Neural progenitor cell (in vitro differentiated cells): ENCODE measurements around the gene RERE.

Source experiments
- EZH2 ChIP-seq: fragments of 200-600 bp; sonication (generic); IDR thresholded peaks from 2 replicates; pipeline ENCODE4 v1.6.1; 2017; ENCODE audit warnings: antibody characterized with exemption, mild to moderate bottlenecking, moderate library complexity
- EZH2phosphoT487 ChIP-seq: fragments of 200-600 bp; sonication (generic); IDR thresholded peaks from 2 replicates; pipeline ENCODE4 v1.6.1; 2017; ENCODE audit warnings: antibody characterized with exemption
- TF ChIP-seq, protein P1 (sequence below): fragments of 200-600 bp; sonication (generic); IDR thresholded peaks from 2 replicates; pipeline ENCODE4 v1.5.1; 2017; ENCODE audit warnings: antibody characterized with exemption, mild to moderate bottlenecking

DNA sequence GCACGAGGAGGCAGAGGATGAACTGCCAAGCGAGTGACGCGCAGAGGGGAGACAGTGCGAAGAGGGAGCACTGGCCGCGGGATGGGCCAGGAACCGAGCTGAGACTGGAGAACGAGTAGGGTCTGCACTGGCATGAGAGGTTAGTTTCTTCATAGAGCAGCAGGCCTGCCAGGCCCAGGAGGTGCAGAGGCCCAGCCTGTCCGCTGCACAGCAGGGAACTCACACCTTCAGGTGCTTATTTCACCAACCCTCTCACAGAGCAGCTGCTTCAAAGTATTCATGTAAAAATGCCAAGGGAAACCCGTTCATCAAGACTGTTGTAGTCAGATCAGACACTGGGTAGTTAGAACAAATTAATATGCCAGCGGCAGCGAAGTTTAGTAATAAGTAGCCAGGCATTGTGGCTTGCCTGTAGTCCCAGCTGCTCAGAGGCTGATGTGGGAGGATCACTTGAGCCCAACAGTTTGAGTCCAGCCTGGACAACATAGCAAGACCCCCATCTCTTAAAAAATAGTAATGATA, 355.0 kb downstream of the RERE start:
- TF ChIP-seq, protein P1, sequence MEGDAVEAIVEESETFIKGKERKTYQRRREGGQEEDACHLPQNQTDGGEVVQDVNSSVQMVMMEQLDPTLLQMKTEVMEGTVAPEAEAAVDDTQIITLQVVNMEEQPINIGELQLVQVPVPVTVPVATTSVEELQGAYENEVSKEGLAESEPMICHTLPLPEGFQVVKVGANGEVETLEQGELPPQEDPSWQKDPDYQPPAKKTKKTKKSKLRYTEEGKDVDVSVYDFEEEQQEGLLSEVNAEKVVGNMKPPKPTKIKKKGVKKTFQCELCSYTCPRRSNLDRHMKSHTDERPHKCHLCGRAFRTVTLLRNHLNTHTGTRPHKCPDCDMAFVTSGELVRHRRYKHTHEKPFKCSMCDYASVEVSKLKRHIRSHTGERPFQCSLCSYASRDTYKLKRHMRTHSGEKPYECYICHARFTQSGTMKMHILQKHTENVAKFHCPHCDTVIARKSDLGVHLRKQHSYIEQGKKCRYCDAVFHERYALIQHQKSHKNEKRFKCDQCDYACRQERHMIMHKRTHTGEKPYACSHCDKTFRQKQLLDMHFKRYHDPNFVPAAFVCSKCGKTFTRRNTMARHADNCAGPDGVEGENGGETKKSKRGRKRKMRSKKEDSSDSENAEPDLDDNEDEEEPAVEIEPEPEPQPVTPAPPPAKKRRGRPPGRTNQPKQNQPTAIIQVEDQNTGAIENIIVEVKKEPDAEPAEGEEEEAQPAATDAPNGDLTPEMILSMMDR, result no peak
- TF ChIP-seq EZH2 (no peak), EZH2phosphoT487 (no peak)
